NCI-H2196 (cell line): ENCODE results near the gene KATNB1.
"Not testable (repeated sequence)": the region's sequence is repeated elsewhere in the genome, so short reads cannot be mapped to it uniquely, and the experiment has no call there.

Experiments used
- DNase-seq: peaks from one replicate; lab custom pipeline; 2025; ENCODE audit not compliant: unreplicated experiment; lab: John Stamatoyannopoulos, UW

The KATNB1 gene

DNA sequence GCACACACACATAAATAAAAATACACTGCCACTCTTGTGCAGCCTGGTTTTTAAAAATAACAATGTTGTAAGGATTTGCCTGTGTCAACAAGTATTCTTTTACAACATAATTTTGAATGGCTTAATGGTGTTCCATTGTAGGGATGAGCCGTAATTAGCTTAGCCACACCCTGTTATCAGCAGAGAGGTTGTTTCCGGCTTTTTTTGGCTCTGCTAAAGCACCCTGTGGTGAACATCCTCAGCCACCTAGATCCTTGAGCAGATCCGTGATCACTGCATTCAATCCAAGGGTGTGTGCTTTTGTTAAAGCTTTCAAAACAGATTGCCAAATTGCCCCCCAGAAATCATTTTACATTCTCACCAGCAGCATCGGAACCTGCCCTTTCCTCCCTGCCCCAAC lies 7.0 kb downstream of the KATNB1 start:
- no peak for DNase-seq

DNA sequence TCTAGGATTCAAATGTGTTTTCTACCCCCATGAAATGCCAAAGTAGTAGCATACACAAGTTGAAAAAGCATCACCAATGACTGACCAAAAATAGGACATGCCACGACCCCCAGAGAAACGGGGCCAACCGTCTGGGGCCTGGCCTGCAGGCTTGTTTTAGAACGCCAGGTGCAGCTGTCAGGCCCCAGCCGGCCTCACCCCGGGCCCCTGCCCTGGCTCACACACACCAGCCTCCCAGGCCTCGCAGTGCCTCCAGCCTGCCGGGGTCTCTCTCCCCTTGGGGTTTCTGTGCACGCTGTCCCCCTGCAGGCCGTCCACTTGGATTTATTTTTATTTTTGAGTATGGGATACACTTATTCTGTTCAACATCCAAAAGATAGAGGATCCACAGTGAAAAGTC lies 7.9 kb downstream of the KATNB1 start:
- no peak for DNase-seq

DNA sequence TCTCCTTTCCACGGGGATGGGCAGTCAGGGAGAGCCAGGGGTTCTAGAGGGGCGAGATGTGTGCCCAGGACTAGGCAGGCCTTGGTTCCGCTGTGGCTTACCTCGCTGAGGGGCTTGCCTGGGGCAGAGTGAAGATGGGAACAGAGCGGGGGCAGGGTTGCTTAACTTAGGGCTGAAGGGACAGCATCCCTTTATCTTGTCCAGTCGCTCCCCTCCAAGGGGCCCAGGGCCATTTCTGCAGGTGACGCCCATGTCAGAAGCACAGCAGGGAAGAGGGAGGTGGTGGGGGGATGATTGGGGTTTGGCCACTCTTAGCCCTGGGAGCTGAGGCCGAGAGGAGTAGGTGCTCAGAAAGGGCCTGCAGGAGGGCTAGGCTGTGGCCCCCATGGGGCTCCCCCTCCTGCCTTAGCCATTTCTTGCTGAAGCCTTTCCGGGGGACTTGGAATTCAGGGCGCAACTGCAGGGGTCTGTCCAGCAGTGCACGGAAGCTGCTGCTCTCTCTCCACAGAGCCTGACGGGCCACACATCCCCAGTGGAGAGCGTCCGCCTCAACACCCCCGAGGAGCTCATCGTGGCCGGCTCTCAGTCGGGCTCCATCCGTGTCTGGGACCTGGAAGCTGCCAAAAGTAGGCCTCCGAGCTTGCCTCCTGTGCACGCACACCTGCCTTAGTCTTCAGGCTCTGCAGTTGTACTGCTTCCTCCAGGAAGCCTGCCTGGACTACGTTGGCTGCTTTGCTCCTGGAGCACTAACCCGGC lies 8.5 kb downstream of the KATNB1 start:
- DNase-seq, result no peak

DNA sequence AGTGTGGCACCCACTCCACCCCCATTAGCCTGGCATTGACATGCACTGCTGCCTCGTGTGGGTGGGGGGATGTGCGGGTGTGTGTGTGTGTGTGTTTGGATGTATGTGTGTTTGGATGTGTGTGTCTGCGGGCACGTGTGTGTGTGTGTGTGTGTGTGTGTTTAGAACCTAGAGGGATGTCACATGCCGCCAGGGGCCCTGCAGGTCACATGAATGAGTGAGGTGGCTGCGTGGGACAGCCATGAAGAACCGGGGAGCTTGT lies 9.0 kb downstream of the KATNB1 start:
- DNase-seq, result no peak

DNA sequence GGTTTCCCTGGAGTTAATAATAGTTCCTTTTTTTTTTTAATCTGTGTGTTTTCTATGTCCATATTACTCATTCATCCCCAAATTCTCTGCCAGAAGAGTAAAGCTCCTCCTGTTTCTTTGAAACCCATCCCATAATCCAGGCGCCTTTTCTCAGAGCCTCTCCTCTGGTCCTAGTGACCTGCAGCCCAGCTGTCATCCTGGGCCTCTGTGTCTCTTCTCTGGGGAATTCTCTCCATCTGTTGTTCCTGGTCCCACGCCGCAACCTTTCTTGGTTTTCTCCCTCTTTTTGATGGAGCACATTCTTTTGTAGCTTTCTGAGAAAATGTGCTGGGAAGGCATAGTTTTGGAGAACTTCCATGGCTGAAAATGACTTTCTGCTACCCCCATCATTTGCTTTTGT lies 10.2 kb downstream of the KATNB1 start:
- DNase-seq, result no peak

DNA sequence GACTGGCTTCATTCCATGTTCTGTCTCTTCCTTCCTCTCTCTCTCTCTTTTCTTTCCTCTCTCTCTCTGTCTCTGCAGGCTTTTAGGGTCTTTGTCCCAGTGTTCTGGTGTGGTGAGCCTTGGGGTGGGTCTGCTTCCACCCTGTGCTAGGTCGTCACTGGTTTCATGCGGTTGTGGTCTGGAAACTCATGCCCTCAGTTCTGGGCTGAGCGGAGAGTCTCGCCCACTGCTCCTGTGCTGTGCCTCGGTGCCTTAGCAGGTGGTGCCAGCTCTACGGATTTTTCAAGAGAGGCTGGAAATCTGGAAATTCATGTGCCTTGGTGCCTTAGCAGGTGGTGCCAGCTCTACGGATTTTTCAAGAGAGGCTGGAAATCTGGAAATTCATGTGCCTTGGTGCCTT lies 10.7 kb downstream of the KATNB1 start:
- not testable (repeated sequence) for DNase-seq

DNA sequence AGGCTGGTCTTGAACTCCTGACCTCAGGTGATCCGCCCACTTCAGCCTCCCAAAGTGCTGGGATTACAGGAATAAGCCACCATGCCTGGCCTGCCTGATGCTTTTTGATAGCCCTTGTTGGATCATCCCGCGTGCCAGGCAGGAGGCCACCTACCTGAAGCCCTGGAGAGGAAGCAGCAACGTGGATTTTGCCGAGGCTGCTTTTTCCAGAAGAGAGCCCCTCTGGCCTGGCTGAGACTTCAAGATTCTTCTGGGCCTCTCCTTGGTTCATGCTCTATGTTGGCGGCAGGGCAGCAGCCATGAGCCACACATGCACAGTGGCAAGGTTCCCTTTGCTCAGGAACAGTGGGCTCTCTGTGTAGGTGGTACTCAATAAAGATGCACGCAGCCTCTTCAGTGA lies 11.5 kb downstream of the KATNB1 start:
- no peak for DNase-seq

DNA sequence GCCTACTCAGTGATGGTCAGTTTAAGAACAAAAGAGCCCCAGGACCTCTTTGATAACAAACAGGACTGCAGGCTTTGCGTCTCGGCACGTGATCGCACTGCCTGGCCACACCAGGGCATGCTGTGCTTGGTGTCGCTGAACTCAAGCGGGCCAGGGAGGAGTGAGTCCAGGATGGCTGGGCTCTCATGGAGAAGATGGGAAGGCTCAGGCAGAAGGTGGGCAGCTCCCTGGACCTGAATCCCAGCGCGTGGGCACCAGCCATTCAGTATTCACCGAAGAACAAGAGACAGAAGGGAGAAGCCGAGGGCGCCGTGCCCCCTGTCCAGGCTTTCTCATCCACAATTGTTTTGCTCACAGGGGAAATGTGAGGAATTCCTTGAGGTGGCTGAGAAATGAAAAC lies 11.9 kb downstream of the KATNB1 start:
- DNase-seq, result no peak

DNA sequence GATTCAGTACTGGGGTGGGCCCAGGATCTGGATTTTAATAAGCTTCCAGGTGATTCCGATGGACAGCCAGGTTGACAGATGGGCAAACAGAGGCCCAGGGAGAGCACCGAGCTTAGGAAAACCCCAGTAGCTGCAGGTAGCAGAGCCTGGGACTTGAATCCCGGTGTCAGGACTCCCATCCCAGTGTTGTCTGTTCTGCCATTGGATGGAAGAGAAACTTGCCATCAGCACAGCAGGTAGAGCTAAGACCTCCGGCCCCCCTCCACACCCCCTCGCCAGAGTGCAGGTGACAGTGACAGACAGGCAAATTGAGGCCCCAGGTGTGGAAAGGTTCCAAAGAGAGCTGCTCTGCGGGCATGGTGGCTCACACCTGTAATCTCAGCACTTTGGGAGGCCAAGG lies 12.4 kb downstream of the KATNB1 start:
- DNase-seq, result no peak

DNA sequence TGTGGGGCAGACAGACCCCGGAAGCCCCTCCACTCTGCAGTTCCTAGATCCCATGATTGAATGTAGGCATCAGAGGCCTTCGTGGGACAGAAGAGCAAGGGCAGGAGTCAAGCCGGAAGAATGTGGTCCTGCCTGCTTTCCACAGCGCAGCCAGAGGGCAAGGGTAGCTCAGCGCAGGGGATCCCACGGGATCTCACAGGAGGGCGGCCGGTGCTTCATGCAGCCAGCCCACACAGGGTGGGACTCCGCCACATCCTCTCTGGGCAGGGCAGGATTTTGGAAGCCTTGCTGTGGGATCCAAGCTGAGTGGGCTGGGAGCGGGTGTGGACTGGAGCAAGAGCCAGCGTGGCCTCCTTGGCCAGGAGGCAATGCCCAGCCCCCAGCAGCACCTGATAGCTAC lies 13.0 kb downstream of the KATNB1 start:
- DNase-seq, result no peak

DNA sequence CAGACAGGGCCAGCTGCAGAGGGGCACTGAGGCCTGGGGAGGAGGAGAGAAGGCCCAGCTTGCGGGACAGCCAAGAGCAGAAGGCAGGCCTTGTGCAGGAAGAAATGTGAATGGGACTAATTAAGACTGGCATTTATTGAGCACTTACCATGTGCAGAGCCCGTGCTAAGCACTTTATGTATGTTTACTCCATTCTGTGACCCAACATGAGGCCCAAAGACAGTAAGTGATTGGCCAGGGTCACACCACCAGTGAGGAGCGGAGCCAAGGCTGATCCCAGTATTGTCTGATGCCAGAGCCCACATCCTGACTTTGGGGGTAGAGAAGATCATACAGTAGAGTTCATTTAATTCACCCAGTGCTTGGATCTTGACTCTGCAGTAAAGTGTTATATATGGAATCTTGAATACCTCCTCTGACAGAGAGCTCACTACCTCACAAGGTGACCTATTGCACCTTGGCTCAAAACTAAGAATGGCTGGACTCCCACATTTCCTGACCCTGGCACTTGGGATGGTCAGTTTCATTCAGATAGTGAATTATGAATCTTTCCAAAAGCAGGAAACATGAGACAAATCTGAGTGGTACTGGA lies 13.6 kb downstream of the KATNB1 start:
- no peak for DNase-seq

DNA sequence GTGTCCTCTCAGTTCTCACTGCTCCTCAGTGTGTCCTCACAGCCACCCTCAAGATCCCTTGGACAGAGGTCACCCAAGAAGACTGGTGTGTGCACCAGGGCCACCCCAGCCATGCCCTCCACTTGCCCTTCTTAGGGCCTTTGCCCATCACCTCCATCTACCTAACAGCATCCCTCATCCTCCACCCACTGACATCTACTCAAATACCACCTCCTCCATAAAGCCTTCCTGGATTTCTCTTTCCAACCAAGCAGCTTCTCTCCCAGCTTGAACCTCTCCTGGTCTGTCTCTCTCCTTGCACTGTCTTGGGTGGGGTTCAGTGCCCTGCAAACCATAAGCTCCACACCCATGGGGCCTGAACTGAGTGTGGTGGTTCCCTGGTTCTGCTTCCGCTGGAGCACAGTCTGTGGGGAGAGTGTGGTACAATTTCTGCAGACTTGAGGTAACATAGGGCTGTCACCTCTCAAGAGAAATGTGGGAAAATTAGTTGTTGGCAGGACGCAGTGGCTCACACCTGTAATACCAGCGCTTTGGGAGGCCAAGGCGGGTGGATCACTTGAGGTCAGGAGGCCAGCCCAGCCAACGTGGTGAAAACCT lies 14.4 kb downstream of the KATNB1 start:
- DNase-seq, result no peak

DNA sequence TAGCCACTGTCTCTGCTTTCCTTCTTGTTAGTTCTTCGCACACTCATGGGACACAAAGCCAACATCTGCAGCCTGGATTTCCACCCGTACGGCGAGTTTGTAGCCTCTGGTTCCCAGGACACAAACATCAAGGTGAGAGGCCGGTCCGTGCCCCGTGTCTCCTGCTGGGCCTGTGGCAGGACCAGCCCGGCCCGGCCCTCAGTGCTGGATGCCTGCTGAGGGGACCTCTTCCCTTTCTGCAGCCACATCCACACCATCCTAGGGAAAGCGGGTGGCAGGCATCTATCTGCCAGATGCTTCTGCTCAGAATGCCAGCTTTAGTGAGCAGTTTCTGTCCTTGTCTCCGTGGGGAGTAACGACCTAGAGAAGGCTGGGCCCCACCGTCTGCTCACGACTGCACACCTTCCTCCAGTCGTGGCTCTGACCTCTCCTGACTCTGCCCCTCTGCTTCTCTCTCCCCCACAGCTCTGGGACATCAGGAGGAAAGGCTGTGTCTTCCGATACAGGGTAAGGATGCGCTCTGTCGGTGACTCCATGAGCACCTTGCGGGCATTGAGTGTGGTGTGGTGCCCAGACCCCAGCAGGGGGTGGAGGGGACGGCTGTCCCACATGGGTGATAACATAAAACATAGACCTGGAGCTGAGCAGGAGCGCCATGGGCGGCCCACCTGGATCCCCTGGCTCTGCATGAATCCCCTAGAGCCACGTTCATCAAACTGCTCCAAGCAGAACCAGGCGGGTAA lies 15.4 kb downstream of the KATNB1 start:
- DNase-seq, result no peak

DNA sequence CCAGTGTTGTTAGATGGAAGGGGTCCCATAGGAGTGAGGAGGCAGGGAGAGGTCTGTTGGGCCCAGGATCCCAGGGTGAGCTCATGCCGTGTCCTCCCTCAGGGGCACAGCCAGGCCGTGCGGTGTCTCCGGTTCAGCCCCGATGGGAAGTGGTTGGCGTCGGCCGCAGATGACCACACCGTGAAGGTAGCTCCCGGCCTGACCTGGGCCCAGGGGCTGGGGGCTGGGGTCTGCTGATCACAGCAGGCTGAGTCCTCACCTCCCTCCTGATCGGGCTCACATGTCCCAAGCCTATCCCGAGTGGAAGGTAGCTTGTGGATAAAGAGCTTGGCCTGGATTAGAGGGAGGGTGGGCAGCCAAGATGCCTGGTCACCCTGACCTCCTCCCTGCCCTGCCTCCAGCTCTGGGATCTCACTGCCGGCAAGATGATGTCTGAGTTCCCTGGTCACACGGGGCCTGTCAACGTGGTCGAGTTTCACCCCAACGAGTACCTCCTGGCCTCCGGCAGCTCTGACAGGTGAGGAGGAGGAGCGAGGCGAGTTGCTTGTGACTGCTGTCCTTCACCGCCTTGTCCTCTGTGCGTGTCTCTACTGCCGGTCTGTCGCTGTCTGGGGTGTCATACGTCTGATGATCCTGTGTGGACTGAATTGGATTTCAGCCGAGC lies 16.1 kb downstream of the KATNB1 start:
- DNase-seq, result no peak

DNA sequence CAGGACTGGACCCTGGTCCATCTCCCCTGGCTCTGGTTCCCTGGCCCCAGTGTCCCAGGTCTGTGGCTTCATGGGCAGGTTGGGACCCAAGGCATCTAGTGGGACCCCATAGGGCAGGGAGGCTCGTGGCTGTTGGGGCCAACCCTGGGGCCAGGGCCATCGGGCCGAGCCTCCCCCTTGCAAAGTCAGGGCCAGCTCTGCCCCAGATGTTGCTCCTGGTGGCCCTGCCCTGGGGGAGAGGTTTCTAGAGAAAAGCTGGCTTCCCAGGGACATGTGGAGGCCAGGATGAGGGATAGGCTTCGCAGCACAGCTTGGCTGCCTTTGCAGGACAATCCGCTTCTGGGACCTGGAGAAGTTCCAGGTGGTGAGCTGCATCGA lies 16.6 kb downstream of the KATNB1 start:
- DNase-seq, result no peak

DNA sequence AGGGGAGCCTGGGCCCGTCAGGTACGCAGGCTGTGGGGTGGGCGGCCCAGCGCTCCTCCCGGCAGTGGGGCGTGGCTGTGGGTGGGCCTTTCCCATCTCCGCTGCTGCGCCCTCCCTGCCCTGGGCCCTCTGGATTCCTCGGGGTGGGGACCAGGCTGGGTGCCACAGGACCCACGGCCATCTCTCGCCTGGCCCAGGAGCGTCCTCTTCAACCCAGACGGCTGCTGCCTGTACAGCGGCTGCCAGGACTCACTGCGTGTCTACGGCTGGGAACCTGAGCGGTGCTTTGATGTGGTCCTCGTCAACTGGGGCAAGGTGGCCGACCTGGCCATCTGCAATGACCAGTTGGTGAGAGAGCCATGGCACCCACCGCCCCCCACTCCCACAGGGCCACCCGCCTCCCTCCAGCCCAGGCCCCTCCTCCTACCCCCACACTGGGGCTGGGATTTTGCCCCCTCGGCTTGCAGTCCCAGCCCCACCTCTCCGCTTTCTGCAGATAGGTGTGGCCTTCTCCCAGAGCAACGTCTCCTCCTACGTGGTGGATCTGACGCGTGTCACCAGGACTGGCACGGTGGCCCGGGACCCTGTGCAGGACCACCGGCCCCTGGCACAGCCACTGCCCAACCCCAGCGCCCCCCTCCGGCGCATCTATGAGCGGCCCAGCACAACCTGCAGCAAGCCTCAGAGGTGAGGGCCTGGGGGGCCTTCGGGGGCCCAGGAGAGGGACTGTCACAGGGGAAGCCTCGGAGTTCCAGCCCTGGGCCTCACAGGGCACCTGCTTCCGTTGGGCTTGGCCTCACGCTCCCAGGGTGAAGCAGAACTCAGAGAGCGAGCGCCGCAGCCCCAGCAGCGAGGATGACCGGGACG lies 17.2 kb downstream of the KATNB1 start:
- no peak for DNase-seq

DNA sequence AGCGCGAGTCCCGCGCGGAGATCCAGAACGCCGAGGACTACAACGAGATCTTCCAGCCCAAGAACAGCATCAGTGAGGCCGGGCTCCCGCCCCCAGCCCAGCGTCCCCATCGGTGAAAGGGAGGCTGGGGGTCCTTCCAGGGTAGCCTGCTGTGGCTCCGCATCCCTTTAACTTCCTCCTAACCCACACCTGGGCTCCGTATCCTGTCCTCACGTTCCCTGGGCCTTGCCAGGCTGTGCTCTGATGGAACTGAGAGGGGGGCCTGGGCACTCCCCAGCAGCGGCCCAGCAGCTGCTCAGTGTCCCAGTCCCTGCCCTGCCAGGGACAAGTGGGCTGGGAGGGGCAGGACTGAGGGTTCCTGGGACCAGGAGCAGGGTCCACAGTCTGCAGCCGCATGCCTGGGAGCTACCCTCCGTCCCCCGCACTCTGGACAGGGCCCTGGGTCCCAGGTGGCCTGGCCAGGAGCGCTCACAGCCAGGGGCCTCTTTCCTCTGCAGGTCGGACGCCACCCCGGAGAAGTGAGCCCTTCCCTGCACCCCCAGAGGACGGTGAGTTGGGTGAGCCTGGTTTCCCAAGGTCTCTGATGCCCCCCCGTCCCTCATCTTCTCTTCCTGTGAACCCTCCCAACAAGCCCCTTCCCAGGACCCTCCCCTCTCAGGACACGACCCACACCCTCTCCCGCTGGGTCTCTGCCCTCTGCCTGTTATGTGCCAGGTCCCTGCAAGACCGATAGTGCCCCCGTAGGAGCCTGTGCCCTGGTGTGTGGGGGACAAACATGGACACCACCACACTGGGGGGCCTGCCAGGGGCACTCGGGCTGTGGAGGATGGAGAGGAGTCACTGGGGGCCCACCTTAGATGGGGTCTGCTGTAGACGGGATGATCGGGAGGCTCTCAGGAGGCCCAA lies 18.1 kb downstream of the KATNB1 start:
- no peak for DNase-seq

DNA sequence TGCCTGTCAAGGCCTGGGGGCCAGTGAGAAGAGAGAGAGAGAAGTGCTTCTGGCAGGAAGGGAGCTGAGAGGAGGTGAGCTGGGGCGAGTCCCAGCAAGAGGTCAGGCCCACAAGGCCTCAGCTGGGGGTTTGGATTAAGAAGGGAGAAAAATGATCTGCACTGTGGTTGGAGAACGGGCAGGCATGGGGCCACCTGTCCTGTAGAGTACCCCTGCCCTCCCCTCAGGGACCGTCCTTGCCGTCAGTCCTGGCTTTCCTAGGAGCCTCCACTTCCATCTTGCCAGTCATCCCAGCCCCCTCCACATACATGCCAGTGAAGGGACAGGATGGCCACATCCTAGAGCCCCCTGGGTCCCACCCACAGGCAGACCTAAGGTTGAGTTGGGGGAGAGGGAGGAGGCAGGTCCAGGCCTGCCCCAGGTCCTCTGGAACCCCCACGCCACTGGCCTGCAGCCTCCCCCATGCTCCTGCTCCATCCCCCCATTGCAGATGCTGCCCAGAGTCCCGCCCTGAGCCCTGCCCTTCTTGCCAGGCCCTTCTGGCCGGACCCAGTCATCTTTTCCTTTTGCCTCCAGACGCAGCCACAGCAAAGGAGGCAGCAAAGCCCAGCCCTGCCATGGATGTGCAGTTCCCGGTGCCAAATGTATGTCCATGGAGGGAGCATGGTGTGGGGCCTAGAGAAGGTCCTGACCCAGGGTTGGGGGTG lies 18.9 kb downstream of the KATNB1 start:
- no peak for DNase-seq

DNA sequence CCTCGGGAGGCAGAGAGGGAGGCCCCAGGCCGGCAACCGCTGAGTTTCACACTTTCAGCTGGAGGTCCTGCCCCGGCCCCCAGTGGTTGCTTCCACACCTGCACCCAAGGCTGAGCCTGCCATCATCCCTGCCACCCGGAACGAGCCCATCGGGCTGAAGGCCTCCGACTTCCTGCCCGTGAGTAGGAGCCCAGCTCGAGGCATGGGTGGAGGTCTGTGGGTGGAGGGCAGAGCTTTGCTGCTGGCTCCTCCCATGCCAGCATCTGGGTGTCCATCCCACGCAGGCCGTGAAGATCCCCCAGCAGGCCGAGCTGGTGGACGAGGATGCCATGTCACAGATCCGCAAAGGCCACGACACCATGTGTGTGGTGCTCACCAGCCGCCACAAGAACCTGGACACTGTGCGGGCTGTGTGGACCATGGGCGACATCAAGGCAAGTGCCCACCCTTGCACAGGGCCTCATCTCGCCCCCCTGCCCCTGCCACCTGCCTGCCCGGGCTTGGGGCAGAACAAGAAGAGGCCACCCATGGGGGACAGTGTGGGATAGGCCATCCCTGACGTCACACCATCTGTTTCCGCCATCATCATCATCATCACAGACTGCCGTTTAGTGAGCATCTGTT lies 19.6 kb downstream of the KATNB1 start:
- DNase-seq, result no peak
